ENCODE data around the gene VDR. TPM values are rescaled to one million over a fixed set of nuclear protein-coding genes. Genes with fewer than 3 reads are reported as not detected.

VDR gene
- total RNA-seq, 1 donor from 2014 or later = 0.52 TPM

DNA sequence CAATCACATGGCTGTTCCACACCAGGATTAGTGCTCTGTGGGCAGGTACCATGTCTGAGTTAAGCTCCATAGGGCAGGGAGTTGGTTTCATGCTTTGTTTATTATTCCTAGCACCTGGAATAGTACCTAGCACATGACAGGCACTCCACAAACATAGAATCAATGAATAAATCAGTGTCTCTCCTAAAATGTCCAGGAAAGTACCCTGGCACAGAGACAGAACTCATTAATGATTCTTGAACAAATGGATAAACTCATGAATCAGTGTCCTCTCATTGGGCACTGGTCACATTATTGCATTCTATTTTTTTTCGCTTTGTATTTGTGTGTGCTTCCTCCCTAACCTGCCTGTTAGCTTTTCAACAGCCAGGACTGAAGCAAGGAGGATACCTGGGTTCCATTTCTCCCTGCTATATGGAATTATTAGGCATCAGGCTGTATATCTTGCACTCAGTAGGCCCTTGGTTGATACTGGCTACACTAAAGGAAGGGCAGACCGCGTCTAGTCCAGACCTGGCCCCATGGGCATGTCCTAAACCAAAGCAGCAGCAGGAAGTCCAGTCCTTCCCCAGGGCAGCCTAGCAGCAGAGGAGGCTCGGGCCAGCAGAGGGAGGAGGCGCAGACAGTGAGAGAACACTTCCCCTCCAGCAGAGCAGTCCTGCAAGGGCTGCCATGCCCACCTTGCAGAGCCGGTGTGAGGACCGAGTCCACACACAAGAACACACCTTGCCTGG lies 103.5 kb downstream of the VDR start:
- peak overlapping the region in 2 of 3 donors; percentile 36 to 60 for H3K9ac ChIP-seq (ENCODE audit: low read depth in 1 of 3, low read length in 3 of 3)
- no peaks in the 10 kb centered on the region for H3K27me3 ChIP-seq (ENCODE audit: control insufficient read depth in 3 of 3, insufficient read depth in 3 of 3, low read length in 3 of 3)
- H3K4me1 ChIP-seq (ENCODE audit: control insufficient read depth in 3 of 3, insufficient read depth in 3 of 3, low read length in 3 of 3) = peaks cover 76 to 90% (median 84%) of the 10 kb centered on the region in 3 donors
- peaks cover 10 to 28% (median 23%) of the 10 kb centered on the region in 3 donors for H3K36me3 ChIP-seq (ENCODE audit: control insufficient read depth in 3 of 3, insufficient read depth in 3 of 3, low read length in 3 of 3)
- H3K9me3 ChIP-seq (ENCODE audit: control insufficient read depth in 3 of 3, low read length in 3 of 3) = no peaks in the 10 kb centered on the region
- peak overlapping the region in 1 of 3 donors; percentile 18 for H3K4me3 ChIP-seq (ENCODE audit: low read length in 3 of 3)
- H3K27ac ChIP-seq (ENCODE audit: low read depth, low read length) = peak overlapping the region; percentile 59

DNA sequence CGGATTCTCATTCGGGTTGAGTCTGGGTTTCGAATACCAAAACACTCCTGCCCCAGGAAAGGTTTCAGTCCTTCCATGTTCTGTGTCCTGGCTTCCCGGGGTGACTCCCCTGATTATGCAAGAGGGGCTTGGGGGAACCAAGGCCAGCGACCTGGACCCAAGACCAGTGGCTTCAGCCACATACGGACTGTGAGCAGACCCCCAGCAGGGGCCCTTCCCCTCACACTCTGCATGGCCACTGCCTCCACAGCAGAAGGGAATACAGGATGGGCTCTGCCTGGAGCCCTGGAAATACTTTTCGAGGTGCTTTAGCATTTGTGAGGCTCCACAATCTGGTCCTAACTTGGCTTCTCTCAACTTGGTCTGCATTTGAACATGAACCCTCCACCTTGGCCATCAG lies 104.2 kb downstream of the VDR start:
- Histone ChIP-seq H3K4me1 (ENCODE audit: control insufficient read depth in 3 of 3, insufficient read depth in 3 of 3, low read length in 3 of 3) (peaks cover 70 to 83% (median 76%) of the 10 kb centered on the region in 3 donors), H3K27ac (ENCODE audit: low read depth, low read length) (peak overlapping the region; percentile 8)

DNA sequence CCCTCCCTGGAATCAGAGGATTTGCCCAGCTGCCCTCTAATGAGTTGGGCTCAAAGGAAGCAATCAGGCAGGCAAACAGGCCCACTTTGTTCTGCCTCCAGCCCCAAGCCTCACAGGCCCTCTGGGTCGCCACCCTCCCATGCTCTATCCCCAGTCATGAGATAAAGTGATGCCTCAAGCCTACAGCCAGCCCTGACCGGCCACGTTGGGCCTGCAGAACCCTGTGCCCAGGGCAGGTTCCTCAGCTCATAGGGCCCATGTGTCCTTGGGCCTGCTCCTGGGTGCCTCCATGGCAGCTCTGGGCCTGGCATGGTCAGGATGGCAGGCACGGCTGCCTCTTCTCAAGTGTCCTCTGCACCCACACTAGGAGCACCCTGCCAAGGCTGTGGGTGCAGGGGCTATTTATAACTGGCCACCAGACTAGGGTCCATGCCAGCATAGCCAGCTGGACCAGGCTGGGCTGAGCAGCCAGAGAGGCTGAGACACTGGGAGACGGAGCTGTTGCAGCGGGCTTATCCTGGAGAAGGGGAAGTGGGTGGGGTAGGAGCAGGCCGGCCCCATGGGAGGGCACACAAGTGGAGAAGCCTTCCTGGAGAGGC lies 105.3 kb downstream of the VDR start:
- peaks cover 21 to 41% (median 38%) of the 10 kb centered on the region in 3 donors for H3K36me3 ChIP-seq (ENCODE audit: control insufficient read depth in 3 of 3, insufficient read depth in 3 of 3, low read length in 3 of 3)

More for the DNA sequence above, 104.2 kb downstream of the VDR start:
- Histone ChIP-seq H3K36me3 (ENCODE audit: control insufficient read depth in 3 of 3, insufficient read depth in 3 of 3, low read length in 3 of 3) (peaks cover 15 to 31% (median 29%) of the 10 kb centered on the region in 3 donors), H3K9ac (ENCODE audit: low read depth in 1 of 3, low read length in 3 of 3) (peak overlapping the region; percentile 50 to 74 (median 61)), H3K9me3 (ENCODE audit: control insufficient read depth in 3 of 3, low read length in 3 of 3) (no peaks in the 10 kb centered on the region), H3K27me3 (ENCODE audit: control insufficient read depth in 3 of 3, insufficient read depth in 3 of 3, low read length in 3 of 3) (no peaks in the 10 kb centered on the region), H3K4me3 (ENCODE audit: low read length in 3 of 3) (no peak overlapping the region)

DNA sequence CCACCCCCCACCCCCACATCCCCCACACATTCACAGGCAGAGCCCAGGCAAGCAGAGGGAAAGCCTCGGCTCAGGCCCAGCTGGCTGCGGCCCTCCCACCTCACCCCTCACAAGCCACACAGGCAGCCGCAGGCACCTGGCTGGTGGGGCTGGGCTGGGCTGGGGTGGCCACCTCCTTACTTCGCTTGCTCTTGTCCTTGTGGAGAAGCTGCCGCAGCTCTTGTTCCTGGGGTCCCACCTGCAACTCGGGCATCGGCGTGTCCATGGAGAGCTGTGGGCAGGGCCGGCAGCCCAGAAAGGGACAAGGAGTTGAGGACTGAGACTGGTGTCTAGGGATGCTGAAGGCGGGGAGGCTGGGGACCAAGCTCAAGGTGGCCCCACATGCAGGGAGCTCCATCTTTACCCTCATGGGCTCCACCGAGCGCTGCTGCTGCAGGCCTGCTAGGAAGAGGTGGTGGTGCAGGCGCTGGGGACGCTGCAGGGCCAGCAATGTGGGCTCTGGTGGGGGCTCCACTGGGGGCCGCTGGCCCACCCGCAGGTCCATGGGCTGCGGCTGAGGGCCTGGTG lies 106.3 kb downstream of the VDR start:
- H3K4me1 ChIP-seq (ENCODE audit: control insufficient read depth in 3 of 3, insufficient read depth in 3 of 3, low read length in 3 of 3) = peaks cover 51 to 68% (median 65%) of the 10 kb centered on the region in 3 donors
- H3K27me3 ChIP-seq (ENCODE audit: control insufficient read depth in 3 of 3, insufficient read depth in 3 of 3, low read length in 3 of 3) = no peaks in the 10 kb centered on the region
- no peaks in the 10 kb centered on the region for H3K9me3 ChIP-seq (ENCODE audit: control insufficient read depth in 3 of 3, low read length in 3 of 3)
- H3K4me3 ChIP-seq (ENCODE audit: low read length in 3 of 3) = no peak overlapping the region
- H3K36me3 ChIP-seq (ENCODE audit: control insufficient read depth in 3 of 3, insufficient read depth in 3 of 3, low read length in 3 of 3) = peaks cover 30 to 47% (median 41%) of the 10 kb centered on the region in 3 donors
- H3K9ac ChIP-seq (ENCODE audit: low read depth in 1 of 3, low read length in 3 of 3) = peak overlapping the region in 2 of 3 donors; percentile 70 to 74
- H3K27ac ChIP-seq (ENCODE audit: low read depth, low read length) = no peak overlapping the region

More for the DNA sequence above, 105.3 kb downstream of the VDR start:
- H3K4me3 ChIP-seq (ENCODE audit: low read length in 3 of 3) = peak overlapping the region in 2 of 3 donors; percentile 22 to 35
- H3K9me3 ChIP-seq (ENCODE audit: control insufficient read depth in 3 of 3, low read length in 3 of 3) = no peaks in the 10 kb centered on the region
- peaks cover 59 to 72% (median 68%) of the 10 kb centered on the region in 3 donors for H3K4me1 ChIP-seq (ENCODE audit: control insufficient read depth in 3 of 3, insufficient read depth in 3 of 3, low read length in 3 of 3)
- no peaks in the 10 kb centered on the region for H3K27me3 ChIP-seq (ENCODE audit: control insufficient read depth in 3 of 3, insufficient read depth in 3 of 3, low read length in 3 of 3)
- H3K27ac ChIP-seq (ENCODE audit: low read depth, low read length) = peak overlapping the region; percentile 64
- peak overlapping the region; percentile 50 to 74 (median 70) for H3K9ac ChIP-seq (ENCODE audit: low read depth in 1 of 3, low read length in 3 of 3)

DNA sequence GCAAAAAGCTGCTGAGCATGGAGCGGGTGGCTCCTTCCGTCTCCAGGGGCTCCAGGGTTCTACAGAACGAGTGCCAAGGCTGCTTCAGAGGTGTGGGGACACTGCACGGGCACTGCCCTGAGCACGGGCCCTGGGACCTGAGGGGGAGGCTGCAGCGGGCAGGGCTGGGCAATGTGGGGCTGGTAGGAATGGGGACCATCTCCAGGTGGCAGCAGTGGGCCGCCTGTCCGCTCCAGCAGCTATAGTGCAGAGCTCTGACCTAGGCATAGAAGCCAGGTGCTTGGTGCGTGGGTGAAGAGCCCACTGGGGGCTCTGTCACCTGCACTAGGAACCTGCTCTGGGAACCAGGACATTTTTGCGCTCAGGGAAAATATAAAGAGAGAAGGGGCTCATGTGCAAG lies 107.4 kb downstream of the VDR start:
- Histone ChIP-seq H3K4me3 (ENCODE audit: low read length in 3 of 3) (no peak overlapping the region), H3K4me1 (ENCODE audit: control insufficient read depth in 3 of 3, insufficient read depth in 3 of 3, low read length in 3 of 3) (peaks cover 43 to 60% (median 59%) of the 10 kb centered on the region in 3 donors), H3K9ac (ENCODE audit: low read depth in 1 of 3, low read length in 3 of 3) (no peak overlapping the region), H3K27me3 (ENCODE audit: control insufficient read depth in 3 of 3, insufficient read depth in 3 of 3, low read length in 3 of 3) (no peaks in the 10 kb centered on the region), H3K36me3 (ENCODE audit: control insufficient read depth in 3 of 3, insufficient read depth in 3 of 3, low read length in 3 of 3) (peaks cover 30 to 45% (median 42%) of the 10 kb centered on the region in 3 donors), H3K9me3 (ENCODE audit: control insufficient read depth in 3 of 3, low read length in 3 of 3) (no peaks in the 10 kb centered on the region), H3K27ac (ENCODE audit: low read depth, low read length) (no peak overlapping the region)

DNA sequence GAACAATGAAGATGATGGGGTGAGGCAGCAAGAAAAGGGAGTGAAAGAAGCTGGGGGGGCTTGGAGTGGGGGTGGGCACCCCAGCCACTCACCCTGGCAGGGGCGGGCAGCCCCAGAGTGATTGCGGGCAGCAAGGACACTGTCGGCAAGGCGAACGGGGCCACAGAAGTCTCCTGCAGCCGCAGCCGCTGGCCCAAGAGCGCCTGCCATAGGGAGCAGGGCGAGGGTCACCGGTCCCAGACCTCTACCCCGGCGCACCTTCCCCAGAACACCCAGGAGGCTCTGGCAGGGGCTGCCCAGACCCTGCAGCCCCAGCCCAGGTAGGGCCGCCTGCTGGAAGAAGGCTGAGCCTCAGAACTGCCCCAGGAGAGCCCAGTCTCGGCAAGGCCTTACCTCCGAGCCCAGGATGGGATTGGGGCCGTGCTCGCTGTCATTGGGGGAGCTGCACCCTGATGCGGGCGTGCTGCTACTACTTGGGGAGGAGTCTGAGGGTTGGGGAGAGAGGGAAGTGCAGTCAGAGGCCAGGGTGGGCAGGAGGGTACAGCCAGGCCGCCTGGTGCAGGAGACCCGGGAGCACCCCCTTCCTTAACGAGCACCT lies 108.9 kb downstream of the VDR start:
- peaks cover 36 to 55% (median 53%) of the 10 kb centered on the region in 3 donors for H3K36me3 ChIP-seq (ENCODE audit: control insufficient read depth in 3 of 3, insufficient read depth in 3 of 3, low read length in 3 of 3)
- H3K9ac ChIP-seq (ENCODE audit: low read depth in 1 of 3, low read length in 3 of 3) = no peak overlapping the region
- peaks cover 28 to 45% (median 44%) of the 10 kb centered on the region in 3 donors for H3K4me1 ChIP-seq (ENCODE audit: control insufficient read depth in 3 of 3, insufficient read depth in 3 of 3, low read length in 3 of 3)
- H3K4me3 ChIP-seq (ENCODE audit: low read length in 3 of 3) = no peak overlapping the region
- no peaks in the 10 kb centered on the region for H3K9me3 ChIP-seq (ENCODE audit: control insufficient read depth in 3 of 3, low read length in 3 of 3)
- H3K27me3 ChIP-seq (ENCODE audit: control insufficient read depth in 3 of 3, insufficient read depth in 3 of 3, low read length in 3 of 3) = no peaks in the 10 kb centered on the region
- no peak overlapping the region for H3K27ac ChIP-seq (ENCODE audit: low read depth, low read length)

DNA sequence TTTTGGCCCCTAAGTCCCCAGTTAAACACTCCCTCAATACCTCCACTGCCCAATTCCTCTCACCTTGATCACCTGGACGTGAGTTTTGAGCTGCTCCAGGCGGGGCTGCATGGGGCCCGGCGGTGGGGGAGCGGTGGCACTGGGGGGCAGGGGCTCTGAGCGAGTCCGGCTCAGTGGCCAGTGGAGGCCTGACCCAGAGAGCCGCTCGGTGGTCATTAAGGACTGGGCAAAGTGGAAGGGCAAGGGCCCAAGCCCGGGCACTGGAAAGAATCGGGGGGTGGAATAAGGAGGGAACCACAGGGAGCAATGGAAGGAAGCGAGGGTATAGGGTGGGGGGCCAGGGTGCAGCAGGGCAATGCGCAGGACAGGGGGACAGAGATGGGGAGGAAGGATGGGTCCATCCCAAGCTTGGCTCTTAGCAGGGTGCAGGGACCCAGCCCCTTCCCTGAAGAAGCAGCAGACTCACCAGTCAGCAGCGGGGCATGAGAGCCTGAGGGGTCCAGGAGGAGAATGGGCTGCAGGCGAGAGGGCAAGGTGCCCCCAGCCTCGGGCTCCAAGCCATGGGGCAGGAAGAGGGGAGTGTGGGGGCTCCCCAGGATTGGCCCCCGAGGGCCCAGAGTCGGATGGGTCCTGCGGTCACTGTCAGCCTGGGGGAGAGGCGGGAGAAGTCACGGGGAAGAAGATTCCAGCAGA lies 109.5 kb downstream of the VDR start:
- Histone ChIP-seq H3K27ac (ENCODE audit: low read depth, low read length) (no peak overlapping the region), H3K36me3 (ENCODE audit: control insufficient read depth in 3 of 3, insufficient read depth in 3 of 3, low read length in 3 of 3) (peaks cover 42 to 61% (median 59%) of the 10 kb centered on the region in 3 donors), H3K27me3 (ENCODE audit: control insufficient read depth in 3 of 3, insufficient read depth in 3 of 3, low read length in 3 of 3) (no peaks in the 10 kb centered on the region), H3K4me3 (ENCODE audit: low read length in 3 of 3) (no peak overlapping the region), H3K9me3 (ENCODE audit: control insufficient read depth in 3 of 3, low read length in 3 of 3) (no peaks in the 10 kb centered on the region), H3K4me1 (ENCODE audit: control insufficient read depth in 3 of 3, insufficient read depth in 3 of 3, low read length in 3 of 3) (peaks cover 22 to 38% (median 37%) of the 10 kb centered on the region in 3 donors), H3K9ac (ENCODE audit: low read depth in 1 of 3, low read length in 3 of 3) (no peak overlapping the region)

DNA sequence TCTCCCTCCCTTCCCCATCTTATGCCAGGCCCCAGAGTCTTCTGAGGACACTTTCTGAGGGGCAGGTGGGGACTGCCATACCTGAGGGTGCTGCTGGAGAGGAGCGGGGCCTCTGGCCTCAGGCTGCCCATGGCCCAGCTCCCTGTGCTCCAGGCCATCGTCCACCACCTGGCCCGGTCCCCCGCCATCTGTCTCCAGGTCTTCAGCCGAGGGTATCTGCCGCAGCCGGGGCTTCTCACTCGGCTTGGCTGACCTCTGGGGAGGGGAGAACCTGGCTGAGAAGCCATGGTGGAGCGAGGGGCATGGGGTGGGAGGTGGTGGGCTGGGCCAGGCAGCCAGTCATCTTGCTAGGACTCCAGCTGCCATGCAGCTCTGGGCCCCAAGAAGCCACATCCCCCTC lies 110.1 kb downstream of the VDR start:
- Histone ChIP-seq H3K9me3 (ENCODE audit: control insufficient read depth in 3 of 3, low read length in 3 of 3) (no peaks in the 10 kb centered on the region), H3K27ac (ENCODE audit: low read depth, low read length) (no peak overlapping the region), H3K36me3 (ENCODE audit: control insufficient read depth in 3 of 3, insufficient read depth in 3 of 3, low read length in 3 of 3) (peaks cover 46 to 63% (median 63%) of the 10 kb centered on the region in 3 donors), H3K9ac (ENCODE audit: low read depth in 1 of 3, low read length in 3 of 3) (no peak overlapping the region), H3K27me3 (ENCODE audit: control insufficient read depth in 3 of 3, insufficient read depth in 3 of 3, low read length in 3 of 3) (no peaks in the 10 kb centered on the region), H3K4me3 (ENCODE audit: low read length in 3 of 3) (no peak overlapping the region), H3K4me1 (ENCODE audit: control insufficient read depth in 3 of 3, insufficient read depth in 3 of 3, low read length in 3 of 3) (peaks cover 16 to 32% (median 32%) of the 10 kb centered on the region in 3 donors)

DNA sequence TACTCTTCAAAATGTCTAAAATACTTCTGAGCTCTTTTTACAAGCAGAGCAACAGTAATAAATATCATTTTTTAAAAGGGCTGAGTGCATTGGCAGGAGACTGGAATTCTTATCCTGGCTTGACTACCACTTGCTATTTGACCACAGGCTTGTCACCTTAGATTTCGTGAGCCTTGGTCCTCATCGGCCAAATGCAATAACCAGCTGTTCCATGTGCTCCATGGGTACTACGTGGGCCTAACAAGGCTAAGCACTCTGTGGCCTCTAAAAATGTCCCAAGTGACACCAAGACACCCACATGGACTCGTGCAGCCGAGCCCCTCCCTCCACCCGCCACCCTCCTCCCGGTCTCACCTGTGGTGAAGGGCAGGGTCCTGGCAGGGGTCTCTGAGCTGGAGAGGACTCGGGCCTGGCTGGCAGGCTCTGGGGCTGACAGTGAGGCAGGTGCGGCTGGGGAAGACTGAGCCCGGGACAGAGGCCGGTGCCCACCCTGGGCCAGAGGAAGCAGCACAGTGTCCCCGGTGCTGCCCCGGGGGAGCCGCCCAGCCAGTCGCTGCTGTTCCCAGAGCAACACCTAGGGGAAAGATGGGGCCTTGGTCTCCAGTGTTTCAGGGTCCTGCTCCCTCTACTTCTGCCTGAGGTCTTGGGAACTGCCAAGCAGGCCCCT lies 111.6 kb downstream of the VDR start:
- Histone ChIP-seq H3K4me1 (ENCODE audit: control insufficient read depth in 3 of 3, insufficient read depth in 3 of 3, low read length in 3 of 3) (peaks cover 4 to 17% (median 17%) of the 10 kb centered on the region in 3 donors), H3K27ac (ENCODE audit: low read depth, low read length) (peak overlapping the region; percentile 37), H3K27me3 (ENCODE audit: control insufficient read depth in 3 of 3, insufficient read depth in 3 of 3, low read length in 3 of 3) (no peaks in the 10 kb centered on the region), H3K36me3 (ENCODE audit: control insufficient read depth in 3 of 3, insufficient read depth in 3 of 3, low read length in 3 of 3) (peaks cover 61 to 74% (median 73%) of the 10 kb centered on the region in 3 donors), H3K9me3 (ENCODE audit: control insufficient read depth in 3 of 3, low read length in 3 of 3) (no peaks in the 10 kb centered on the region), H3K4me3 (ENCODE audit: low read length in 3 of 3) (no peak overlapping the region), H3K9ac (ENCODE audit: low read depth in 1 of 3, low read length in 3 of 3) (peak overlapping the region in 1 of 3 donors; percentile 19)

Measured in skeletal muscle tissue (tissue), 4 donors.